ENCODE measurements around the gene ERBB4. TPM values are rescaled to one million over a fixed set of nuclear protein-coding genes. Genes with fewer than 3 reads are reported as not detected.

The ERBB4 gene
- total RNA-seq, 1 donor from 2014 or later, result 9.9 TPM

DNA sequence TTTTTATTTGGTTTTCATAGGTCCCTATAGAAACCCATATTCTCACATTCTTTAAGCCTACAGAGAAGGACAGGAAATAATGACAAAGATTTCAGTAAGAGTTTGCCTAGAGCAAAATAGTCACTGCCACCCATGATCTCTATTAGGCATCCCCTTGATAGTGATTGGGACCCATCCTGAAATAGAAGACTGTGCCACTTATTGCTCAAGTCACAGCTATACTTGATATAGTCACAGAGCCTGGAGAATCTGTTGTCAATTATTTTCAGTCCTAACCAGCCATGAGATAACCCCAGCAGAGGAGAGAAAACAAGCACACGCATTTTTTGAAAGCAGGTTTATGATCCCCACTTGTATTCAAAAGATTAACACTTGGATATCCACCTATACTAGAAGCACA lies 8.2 kb downstream of the ERBB4 start:
- no peak overlapping the region for H3K27ac ChIP-seq (ENCODE audit: low read depth, low read length)
- no peaks in the 10 kb centered on the region for H3K27me3 ChIP-seq (ENCODE audit: control insufficient read depth in 3 of 3, insufficient read depth in 3 of 3, low read length in 3 of 3)
- no peaks in the 10 kb centered on the region for H3K36me3 ChIP-seq (ENCODE audit: control insufficient read depth in 3 of 3, insufficient read depth in 3 of 3, low read length in 3 of 3)
- no peak overlapping the region for H3K4me3 ChIP-seq (ENCODE audit: low read length in 3 of 3)
- H3K9me3 ChIP-seq (ENCODE audit: control insufficient read depth in 3 of 3, low read length in 3 of 3), result no peaks in the 10 kb centered on the region
- H3K9ac ChIP-seq (ENCODE audit: low read depth in 1 of 3, low read length in 3 of 3), result no peak overlapping the region
- H3K4me1 ChIP-seq (ENCODE audit: control insufficient read depth in 3 of 3, insufficient read depth in 3 of 3, low read length in 3 of 3), result peaks cover 0 to 6% (median 5%) of the 10 kb centered on the region in 3 donors

GRCh38 chr2:212528106-212528856 lies 10.3 kb downstream of the ERBB4 start:
- no peak overlapping the region for H3K27ac ChIP-seq (ENCODE audit: low read depth, low read length)
- H3K36me3 ChIP-seq (ENCODE audit: control insufficient read depth in 3 of 3, insufficient read depth in 3 of 3, low read length in 3 of 3), result no peaks in the 10 kb centered on the region
- no peaks in the 10 kb centered on the region for H3K27me3 ChIP-seq (ENCODE audit: control insufficient read depth in 3 of 3, insufficient read depth in 3 of 3, low read length in 3 of 3)
- peaks cover 0 to 9% (median 6%) of the 10 kb centered on the region in 3 donors for H3K4me1 ChIP-seq (ENCODE audit: control insufficient read depth in 3 of 3, insufficient read depth in 3 of 3, low read length in 3 of 3)
- no peaks in the 10 kb centered on the region for H3K9me3 ChIP-seq (ENCODE audit: control insufficient read depth in 3 of 3, low read length in 3 of 3)
- H3K4me3 ChIP-seq (ENCODE audit: low read length in 3 of 3), result peak overlapping the region in 1 of 3 donors; percentile 11
- no peak overlapping the region for H3K9ac ChIP-seq (ENCODE audit: low read depth in 1 of 3, low read length in 3 of 3)

- Histone ChIP-seq H3K4me3 (ENCODE audit: low read length in 3 of 3) (no peak overlapping the region), H3K4me1 (ENCODE audit: control insufficient read depth in 3 of 3, insufficient read depth in 3 of 3, low read length in 3 of 3) (peaks cover 0 to 9% (median 5%) of the 10 kb centered on the region in 3 donors), H3K9ac (ENCODE audit: low read depth in 1 of 3, low read length in 3 of 3) (peak overlapping the region in 1 of 3 donors; percentile 11), H3K9me3 (ENCODE audit: control insufficient read depth in 3 of 3, low read length in 3 of 3) (no peaks in the 10 kb centered on the region), H3K27me3 (ENCODE audit: control insufficient read depth in 3 of 3, insufficient read depth in 3 of 3, low read length in 3 of 3) (no peaks in the 10 kb centered on the region), H3K27ac (ENCODE audit: low read depth, low read length) (no peak overlapping the region), H3K36me3 (ENCODE audit: control insufficient read depth in 3 of 3, insufficient read depth in 3 of 3, low read length in 3 of 3) (no peaks in the 10 kb centered on the region)
Measured at GRCh38 chr2:212526059-212526458, 12.5 kb downstream of the ERBB4 start.

- Histone ChIP-seq H3K36me3 (ENCODE audit: control insufficient read depth in 3 of 3, insufficient read depth in 3 of 3, low read length in 3 of 3) (no peaks in the 10 kb centered on the region), H3K4me1 (ENCODE audit: control insufficient read depth in 3 of 3, insufficient read depth in 3 of 3, low read length in 3 of 3) (peaks cover 0 to 9% (median 3%) of the 10 kb centered on the region in 3 donors), H3K27me3 (ENCODE audit: control insufficient read depth in 3 of 3, insufficient read depth in 3 of 3, low read length in 3 of 3) (no peaks in the 10 kb centered on the region), H3K4me3 (ENCODE audit: low read length in 3 of 3) (no peak overlapping the region), H3K27ac (ENCODE audit: low read depth, low read length) (no peak overlapping the region), H3K9ac (ENCODE audit: low read depth in 1 of 3, low read length in 3 of 3) (no peak overlapping the region), H3K9me3 (ENCODE audit: control insufficient read depth in 3 of 3, low read length in 3 of 3) (no peaks in the 10 kb centered on the region)
Measured at GRCh38 chr2:212523756-212524155, 14.8 kb downstream of the ERBB4 start.

- Histone ChIP-seq H3K27me3 (ENCODE audit: control insufficient read depth in 3 of 3, insufficient read depth in 3 of 3, low read length in 3 of 3) (no peaks in the 10 kb centered on the region), H3K9ac (ENCODE audit: low read depth in 1 of 3, low read length in 3 of 3) (no peak overlapping the region), H3K36me3 (ENCODE audit: control insufficient read depth in 3 of 3, insufficient read depth in 3 of 3, low read length in 3 of 3) (no peaks in the 10 kb centered on the region), H3K4me1 (ENCODE audit: control insufficient read depth in 3 of 3, insufficient read depth in 3 of 3, low read length in 3 of 3) (peaks cover 0 to 5% (median 0%) of the 10 kb centered on the region in 3 donors), H3K27ac (ENCODE audit: low read depth, low read length) (no peak overlapping the region), H3K4me3 (ENCODE audit: low read length in 3 of 3) (no peak overlapping the region), H3K9me3 (ENCODE audit: control insufficient read depth in 3 of 3, low read length in 3 of 3) (no peaks in the 10 kb centered on the region)
Measured at GRCh38 chr2:212520340-212520739, 18.3 kb downstream of the ERBB4 start.

DNA sequence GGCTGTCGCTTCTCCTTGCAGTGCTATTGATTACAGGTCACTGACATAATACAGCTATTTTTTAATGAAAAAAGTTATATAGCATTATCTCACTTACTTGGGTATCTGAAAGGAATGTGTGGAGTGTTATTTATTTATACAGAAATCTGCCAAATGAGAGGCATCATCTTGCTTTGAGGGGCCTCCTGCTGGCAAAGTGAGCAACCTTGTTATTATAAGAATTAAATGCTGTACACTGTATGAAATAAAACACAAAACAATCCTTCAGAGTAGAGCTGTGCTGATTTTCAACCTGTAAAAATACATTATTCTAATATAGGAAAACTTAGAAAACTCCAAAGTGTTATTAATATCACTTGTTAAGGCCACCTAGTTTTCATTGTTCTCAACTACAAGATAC lies 20.9 kb downstream of the ERBB4 start:
- H3K9me3 ChIP-seq (ENCODE audit: control insufficient read depth in 3 of 3, low read length in 3 of 3), result no peaks in the 10 kb centered on the region
- no peaks in the 10 kb centered on the region for H3K4me1 ChIP-seq (ENCODE audit: control insufficient read depth in 3 of 3, insufficient read depth in 3 of 3, low read length in 3 of 3)
- H3K27ac ChIP-seq (ENCODE audit: low read depth, low read length), result no peak overlapping the region
- H3K9ac ChIP-seq (ENCODE audit: low read depth in 1 of 3, low read length in 3 of 3), result no peak overlapping the region
- H3K4me3 ChIP-seq (ENCODE audit: low read length in 3 of 3), result no peak overlapping the region
- no peaks in the 10 kb centered on the region for H3K36me3 ChIP-seq (ENCODE audit: control insufficient read depth in 3 of 3, insufficient read depth in 3 of 3, low read length in 3 of 3)
- no peaks in the 10 kb centered on the region for H3K27me3 ChIP-seq (ENCODE audit: control insufficient read depth in 3 of 3, insufficient read depth in 3 of 3, low read length in 3 of 3)

DNA sequence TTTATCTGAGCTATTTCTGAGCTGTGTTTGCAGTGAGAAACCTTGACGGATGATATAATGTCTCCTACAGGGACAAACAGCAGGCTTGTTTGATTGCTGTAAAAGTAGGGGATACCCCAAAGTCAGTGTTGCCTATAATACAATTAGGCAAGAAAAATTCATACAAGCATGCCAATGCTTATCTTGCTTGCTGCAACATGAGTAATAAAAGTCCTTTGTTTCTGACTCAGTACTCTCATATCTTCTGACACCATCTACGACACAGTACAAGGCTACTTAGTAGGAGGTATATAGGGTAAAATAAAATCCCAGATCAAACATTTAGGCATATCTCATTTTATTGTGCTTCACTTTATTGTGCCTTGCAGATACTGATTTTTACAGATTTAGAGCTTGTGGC lies 33.0 kb downstream of the ERBB4 start:
- Histone ChIP-seq H3K4me1 (ENCODE audit: control insufficient read depth in 3 of 3, insufficient read depth in 3 of 3, low read length in 3 of 3) (no peaks in the 10 kb centered on the region), H3K9me3 (ENCODE audit: control insufficient read depth in 3 of 3, low read length in 3 of 3) (no peaks in the 10 kb centered on the region), H3K27ac (ENCODE audit: low read depth, low read length) (no peak overlapping the region), H3K27me3 (ENCODE audit: control insufficient read depth in 3 of 3, insufficient read depth in 3 of 3, low read length in 3 of 3) (no peaks in the 10 kb centered on the region), H3K4me3 (ENCODE audit: low read length in 3 of 3) (no peak overlapping the region), H3K9ac (ENCODE audit: low read depth in 1 of 3, low read length in 3 of 3) (no peak overlapping the region), H3K36me3 (ENCODE audit: control insufficient read depth in 3 of 3, insufficient read depth in 3 of 3, low read length in 3 of 3) (no peaks in the 10 kb centered on the region)

DNA sequence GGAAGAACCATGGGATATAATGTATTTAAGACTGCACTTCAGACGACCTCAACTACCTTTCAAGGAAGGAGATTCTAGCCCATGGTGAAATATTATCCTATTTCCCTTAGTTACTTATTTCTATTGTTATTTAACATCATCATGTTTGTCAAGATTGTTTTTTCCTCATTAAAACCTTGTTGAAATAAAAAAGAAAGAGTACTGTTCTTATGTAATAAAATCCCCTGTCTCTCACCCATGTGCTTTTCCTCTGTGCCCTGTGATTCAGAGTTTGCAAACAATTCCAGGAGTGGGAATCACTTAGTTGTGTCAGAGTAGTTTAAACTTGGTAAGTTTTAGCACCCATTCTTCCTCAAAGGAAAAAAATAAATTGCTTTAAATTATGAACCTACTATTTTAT lies 43.6 kb downstream of the ERBB4 start:
- no peaks in the 10 kb centered on the region for H3K9me3 ChIP-seq (ENCODE audit: control insufficient read depth in 3 of 3, low read length in 3 of 3)
- H3K27me3 ChIP-seq (ENCODE audit: control insufficient read depth in 3 of 3, insufficient read depth in 3 of 3, low read length in 3 of 3), result no peaks in the 10 kb centered on the region
- no peak overlapping the region for H3K27ac ChIP-seq (ENCODE audit: low read depth, low read length)
- no peaks in the 10 kb centered on the region for H3K36me3 ChIP-seq (ENCODE audit: control insufficient read depth in 3 of 3, insufficient read depth in 3 of 3, low read length in 3 of 3)
- no peak overlapping the region for H3K4me3 ChIP-seq (ENCODE audit: low read length in 3 of 3)
- H3K9ac ChIP-seq (ENCODE audit: low read depth in 1 of 3, low read length in 3 of 3), result no peak overlapping the region
- H3K4me1 ChIP-seq (ENCODE audit: control insufficient read depth in 3 of 3, insufficient read depth in 3 of 3, low read length in 3 of 3), result no peaks in the 10 kb centered on the region

DNA sequence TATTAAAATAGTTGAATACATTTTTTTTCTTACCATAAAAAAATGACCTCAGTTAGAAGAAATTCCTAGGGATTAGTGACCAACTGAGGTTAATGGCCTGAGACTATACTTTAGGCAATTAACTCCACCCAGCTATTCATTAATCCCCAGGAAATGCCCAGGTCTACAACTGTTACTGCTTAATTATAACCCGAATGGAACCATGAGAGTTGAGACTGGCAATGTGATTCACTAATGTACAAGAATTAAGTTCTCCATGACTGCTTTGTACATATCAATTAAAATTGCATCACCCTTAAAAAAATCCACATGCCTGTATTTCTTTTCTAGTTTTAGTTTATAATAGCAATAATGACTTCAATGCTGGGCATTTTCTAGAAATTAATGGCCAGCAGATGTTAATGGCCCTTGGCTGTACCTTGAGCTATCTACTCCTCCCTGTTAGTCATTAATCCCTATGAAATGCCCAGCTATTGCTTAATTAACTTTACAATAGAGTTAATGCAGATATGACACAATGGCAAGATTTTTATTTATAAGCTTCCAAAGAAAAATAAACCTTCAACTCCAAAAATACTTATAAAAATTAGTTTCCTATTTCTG lies 44.1 kb downstream of the ERBB4 start:
- no peak overlapping the region for H3K27ac ChIP-seq (ENCODE audit: low read depth, low read length)
- H3K9me3 ChIP-seq (ENCODE audit: control insufficient read depth in 3 of 3, low read length in 3 of 3), result no peaks in the 10 kb centered on the region
- no peaks in the 10 kb centered on the region for H3K4me1 ChIP-seq (ENCODE audit: control insufficient read depth in 3 of 3, insufficient read depth in 3 of 3, low read length in 3 of 3)
- H3K4me3 ChIP-seq (ENCODE audit: low read length in 3 of 3), result no peak overlapping the region
- no peaks in the 10 kb centered on the region for H3K27me3 ChIP-seq (ENCODE audit: control insufficient read depth in 3 of 3, insufficient read depth in 3 of 3, low read length in 3 of 3)
- no peak overlapping the region for H3K9ac ChIP-seq (ENCODE audit: low read depth in 1 of 3, low read length in 3 of 3)
- H3K36me3 ChIP-seq (ENCODE audit: control insufficient read depth in 3 of 3, insufficient read depth in 3 of 3, low read length in 3 of 3), result no peaks in the 10 kb centered on the region

- Histone ChIP-seq H3K4me1 (ENCODE audit: control insufficient read depth in 3 of 3, insufficient read depth in 3 of 3, low read length in 3 of 3) (no peaks in the 10 kb centered on the region), H3K36me3 (ENCODE audit: control insufficient read depth in 3 of 3, insufficient read depth in 3 of 3, low read length in 3 of 3) (no peaks in the 10 kb centered on the region), H3K27ac (ENCODE audit: low read depth, low read length) (no peak overlapping the region), H3K4me3 (ENCODE audit: low read length in 3 of 3) (no peak overlapping the region), H3K27me3 (ENCODE audit: control insufficient read depth in 3 of 3, insufficient read depth in 3 of 3, low read length in 3 of 3) (no peaks in the 10 kb centered on the region), H3K9me3 (ENCODE audit: control insufficient read depth in 3 of 3, low read length in 3 of 3) (no peaks in the 10 kb centered on the region), H3K9ac (ENCODE audit: low read depth in 1 of 3, low read length in 3 of 3) (no peak overlapping the region)
Measured at GRCh38 chr2:212489719-212490346, 48.8 kb downstream of the ERBB4 start.

All from skeletal muscle tissue (tissue), 4 donors.